Hepatic stellate cell (primary cell): ENCODE data around the gene RAB3GAP2.
"Not testable (repeated sequence)": the region's sequence is repeated elsewhere in the genome, so short reads cannot be mapped to it uniquely, and the experiment has no call there.

Source experiments
- DNase-seq: peaks from one replicate; pipeline ENCODE4 v3.0.0; 2011; ENCODE audit warnings: low spot score

The RAB3GAP2 gene

GRCh38 chr1:220198186-220199005 lies 73.9 kb downstream of the RAB3GAP2 start:
- no peak for DNase-seq

GRCh38 chr1:220195701-220196100 lies 76.6 kb downstream of the RAB3GAP2 start:
- no peak for DNase-seq

- no peak for DNase-seq
These were observed 82.4 kb downstream of the RAB3GAP2 start for GRCh38 chr1:220189750-220190347.

GRCh38 chr1:220188538-220188937 lies 83.7 kb downstream of the RAB3GAP2 start:
- no peak for DNase-seq

DNA sequence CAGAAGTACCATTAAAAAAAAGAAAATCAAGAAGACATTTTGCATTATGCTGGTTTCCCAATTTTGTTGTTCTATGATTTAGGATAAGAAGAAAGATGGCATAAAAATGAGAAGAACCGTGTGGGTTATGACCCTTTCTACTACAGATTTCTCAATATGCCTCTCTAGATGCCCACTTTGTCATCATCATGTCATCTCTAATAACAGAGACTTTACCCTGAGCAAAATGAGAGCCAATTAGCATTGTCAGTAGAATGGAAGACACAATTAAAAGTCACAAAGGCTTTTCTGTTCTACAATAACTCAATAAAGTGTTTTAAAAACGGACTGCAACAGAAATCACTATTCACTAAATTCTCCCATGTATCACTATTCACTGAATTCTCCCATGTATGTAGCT lies 85.5 kb downstream of the RAB3GAP2 start:
- no peak for DNase-seq

GRCh38 chr1:220184506-220184905 lies 87.7 kb downstream of the RAB3GAP2 start:
- DNase-seq, result no peak

DNA sequence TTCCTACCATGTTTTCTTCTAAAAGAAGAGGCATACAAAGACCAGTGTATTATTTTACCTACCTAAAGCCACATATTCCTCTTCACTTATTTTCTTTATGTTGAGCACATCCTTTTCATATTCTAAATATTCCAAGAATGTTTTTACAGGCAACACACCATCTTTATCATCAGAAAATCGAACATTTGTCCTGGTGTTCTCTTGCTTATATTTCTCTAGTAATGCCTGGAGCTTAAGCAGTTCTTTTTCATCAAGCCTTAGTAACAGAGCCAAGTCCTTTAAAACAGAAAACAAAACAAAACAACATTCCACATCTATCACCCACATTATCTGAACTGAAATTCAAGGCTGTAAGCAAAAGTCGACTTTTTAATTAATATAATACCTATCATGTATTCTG lies 89.6 kb downstream of the RAB3GAP2 start:
- DNase-seq, result no peak

DNA sequence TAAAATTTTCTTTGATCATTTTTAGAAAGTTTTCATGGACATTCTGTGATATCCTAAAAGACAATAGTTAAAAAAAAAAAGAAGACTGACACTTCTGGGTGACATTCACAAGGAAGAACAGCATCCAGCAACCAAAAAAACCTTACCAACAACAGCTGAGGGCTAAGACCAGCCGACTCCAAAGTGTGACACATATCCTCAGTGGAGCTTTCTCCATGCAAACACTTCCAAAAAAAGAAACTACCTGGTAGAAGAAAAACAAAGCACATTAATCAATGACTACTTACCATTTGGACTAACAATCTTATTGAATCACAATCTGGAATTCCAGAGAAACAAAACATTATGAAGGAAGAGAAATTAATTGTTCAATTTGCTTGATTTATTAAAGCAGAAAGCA lies 90.1 kb downstream of the RAB3GAP2 start:
- DNase-seq, result no peak

DNA sequence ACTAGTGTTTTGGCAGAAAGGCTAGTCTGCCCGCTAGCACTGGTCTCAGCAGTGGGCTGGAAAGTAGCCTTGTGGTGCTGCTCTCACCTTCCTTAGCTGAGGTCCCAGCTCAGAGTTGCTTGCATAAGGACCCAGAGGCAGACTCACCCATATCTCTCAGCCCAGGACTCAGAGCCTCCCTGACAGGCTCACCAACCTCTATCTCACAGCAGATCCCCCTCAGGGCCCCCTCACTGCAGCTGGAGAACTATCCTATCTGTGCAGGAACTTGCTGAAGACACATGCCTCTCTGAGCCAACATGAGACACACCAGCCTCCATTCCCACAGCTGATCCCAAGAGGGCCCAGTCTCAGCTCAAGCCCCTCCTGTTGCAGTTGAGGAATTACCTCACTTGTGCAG lies 95.7 kb downstream of the RAB3GAP2 start:
- no peak for DNase-seq

DNA sequence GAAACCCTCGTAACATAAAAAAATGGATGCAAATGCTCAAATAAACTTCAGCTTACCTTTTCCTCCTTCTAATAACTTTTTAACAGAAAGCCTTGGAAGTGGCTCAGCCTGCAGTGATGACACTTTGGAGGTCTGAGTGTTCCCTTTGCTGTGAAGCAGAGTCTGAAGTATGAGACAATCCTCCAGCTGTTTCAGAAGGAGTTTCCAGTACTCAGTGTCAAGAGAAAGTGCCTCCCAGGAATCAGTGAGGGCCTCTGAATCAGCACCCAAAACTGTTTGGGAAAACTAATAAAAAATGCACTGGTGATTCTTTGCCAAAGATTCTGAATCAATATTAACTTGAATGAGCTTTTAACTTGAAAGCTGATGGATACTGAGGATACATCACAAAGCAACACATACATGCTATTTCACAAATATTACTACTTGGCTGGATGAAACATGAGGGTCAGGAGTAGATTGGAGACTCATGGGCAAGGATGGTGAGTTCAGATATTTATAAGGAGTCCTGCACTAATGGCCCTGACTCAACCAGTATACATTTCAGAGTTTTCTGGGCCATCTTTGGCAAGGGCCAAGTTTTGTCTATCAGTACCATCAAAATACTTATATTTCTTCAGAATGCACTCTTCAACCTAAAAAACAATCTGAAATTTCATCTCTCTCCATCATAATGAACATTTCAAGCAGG lies 101.3 kb downstream of the RAB3GAP2 start:
- no peak for DNase-seq

DNA sequence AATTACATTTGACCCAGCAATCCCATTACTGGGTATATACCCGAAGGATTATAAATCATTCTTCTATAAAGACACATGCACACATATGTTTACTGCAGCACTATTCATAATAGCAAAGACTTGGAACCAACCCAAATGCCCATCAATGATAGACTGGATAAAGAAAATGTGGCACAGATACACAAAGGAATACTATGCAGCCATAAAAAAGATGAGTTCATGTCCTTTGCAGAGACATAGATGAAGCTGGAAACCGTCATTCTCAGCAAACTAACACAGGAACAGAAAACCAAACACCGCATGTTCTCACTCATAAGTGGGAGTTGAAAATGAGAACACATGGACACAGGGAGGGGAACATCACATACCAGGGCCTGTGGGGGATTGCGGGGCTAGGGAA lies 102.4 kb downstream of the RAB3GAP2 start:
- DNase-seq, result not testable (repeated sequence)

GRCh38 chr1:220166853-220167252 lies 105.4 kb downstream of the RAB3GAP2 start:
- DNase-seq, result no peak

GRCh38 chr1:220164517-220164916 lies 107.7 kb downstream of the RAB3GAP2 start:
- no peak for DNase-seq

DNA sequence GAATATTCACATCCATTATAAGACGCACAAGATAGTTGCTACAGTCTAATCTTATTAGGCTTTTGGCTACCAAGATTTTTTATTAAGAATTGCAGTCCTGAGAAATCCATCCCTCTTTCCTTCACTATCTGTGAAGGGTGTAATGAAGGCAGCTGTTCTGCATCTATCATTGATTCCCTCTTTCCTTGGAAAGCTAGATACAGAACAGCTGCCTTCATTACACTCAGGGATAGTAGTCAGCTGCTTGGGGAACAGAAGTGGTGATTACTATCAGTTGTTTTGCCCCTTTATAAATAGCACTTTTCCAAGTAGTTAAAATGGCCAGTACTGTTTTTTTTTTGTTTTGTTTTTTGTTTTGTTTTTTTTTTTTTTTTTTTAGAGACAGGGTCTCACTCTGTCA lies 108.1 kb downstream of the RAB3GAP2 start:
- no peak for DNase-seq

- no peak for DNase-seq
These were observed 112.2 kb downstream of the RAB3GAP2 start for GRCh38 chr1:220160027-220160426.

- no peak for DNase-seq
These were observed 113.2 kb downstream of the RAB3GAP2 start for GRCh38 chr1:220159041-220159440.

GRCh38 chr1:220158530-220158929 lies 113.7 kb downstream of the RAB3GAP2 start:
- DNase-seq, result not testable (repeated sequence)

DNA sequence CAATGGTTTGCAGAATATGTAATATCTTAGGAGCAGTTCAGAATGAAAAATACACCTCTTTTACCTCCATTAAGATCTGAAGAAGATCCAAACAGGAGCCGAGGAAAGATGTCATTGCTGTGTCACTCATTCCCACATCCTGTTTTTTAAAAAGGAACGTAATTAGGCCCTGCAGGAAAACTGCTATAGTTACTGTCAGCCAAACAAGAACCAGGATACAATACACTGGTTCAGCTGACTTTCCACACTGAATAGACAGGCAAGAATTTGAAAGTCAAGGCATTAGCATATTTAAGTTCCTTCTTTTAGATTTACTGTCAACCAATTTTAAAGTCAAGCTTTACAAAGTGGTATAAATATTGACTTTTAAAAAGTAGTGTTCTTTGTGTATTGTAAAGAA lies 114.5 kb downstream of the RAB3GAP2 start:
- DNase-seq, result no peak

DNA sequence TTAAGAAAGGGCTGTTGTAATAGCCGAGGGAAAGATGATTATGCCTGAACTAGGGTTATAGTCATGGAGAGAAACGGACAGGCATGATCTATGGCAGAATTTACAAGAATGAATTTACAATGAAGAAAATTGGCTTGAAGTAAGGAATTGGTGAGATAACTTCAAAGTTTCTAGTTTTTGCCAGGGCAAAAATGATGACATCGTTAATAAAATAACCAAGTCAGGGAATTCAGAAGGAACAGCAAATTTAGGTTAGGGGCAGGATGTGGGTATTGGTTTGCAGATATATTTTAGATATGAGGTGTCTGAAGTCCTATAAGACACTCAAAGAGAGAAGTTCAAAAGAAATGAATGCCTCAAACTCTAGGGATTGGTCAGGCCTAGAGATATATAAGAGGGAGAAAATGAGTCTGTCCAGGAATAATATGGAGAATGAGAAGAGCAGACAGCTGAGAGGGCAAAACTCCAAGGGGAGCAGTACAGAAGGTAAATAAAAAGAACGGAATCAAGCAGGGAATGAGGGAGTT lies 115.6 kb downstream of the RAB3GAP2 start:
- DNase-seq, result no peak

DNA sequence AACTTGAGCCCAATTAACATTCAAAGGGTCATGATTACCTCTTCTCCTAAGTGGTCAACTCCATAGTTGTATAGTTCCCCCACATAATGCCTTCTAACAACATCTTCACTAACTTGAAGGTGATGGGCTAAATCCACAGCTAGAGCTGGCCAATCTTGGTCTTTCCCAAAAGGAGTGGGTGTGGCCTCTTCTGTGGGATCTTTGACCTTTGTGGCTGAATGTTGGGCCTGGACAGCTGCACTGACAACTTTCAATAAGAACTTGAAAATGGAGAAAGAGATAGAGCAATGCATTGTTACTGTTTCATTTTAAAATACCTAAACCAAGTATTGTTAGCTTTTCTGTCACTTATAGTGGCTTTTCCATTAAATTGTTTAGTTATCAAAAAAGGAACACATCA lies 119.1 kb downstream of the RAB3GAP2 start:
- no peak for DNase-seq

DNA sequence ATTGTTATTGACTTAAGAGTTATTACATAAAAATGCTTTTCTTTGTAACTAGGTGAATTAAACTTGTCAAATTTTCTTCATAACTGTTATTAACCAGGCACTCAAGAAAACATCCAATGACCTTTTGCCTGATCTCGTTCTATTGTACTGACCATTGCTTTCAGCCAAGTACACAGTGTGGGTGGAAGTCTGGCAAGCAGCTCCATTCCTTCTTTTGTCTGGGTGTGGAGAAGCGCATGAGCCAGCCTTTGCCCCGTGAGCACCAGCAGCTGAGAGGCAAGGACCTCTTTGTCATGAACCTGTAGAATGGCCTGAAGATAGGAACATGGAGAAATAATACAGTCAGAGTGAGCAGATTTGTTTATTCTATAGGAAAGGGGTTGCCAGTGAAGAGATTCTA lies 120.8 kb downstream of the RAB3GAP2 start:
- DNase-seq, result no peak

DNA sequence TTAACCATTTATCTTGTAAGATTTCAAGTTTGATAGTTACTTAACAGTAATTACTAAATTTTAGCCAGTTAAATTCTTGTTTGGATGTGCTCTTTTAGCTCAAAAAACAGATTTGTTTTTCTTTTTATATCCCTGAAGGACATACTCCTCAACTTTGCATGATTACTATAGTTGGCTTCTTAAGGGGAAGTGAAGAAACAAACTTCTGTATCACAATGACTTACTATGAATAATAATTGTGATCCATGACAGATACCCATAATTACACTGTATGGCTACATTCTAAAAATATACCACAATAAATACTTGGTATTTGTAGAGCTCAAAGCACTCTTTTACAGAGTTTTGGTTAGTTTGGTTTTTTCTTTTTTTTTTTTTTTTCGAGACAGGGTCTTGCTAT lies 122.5 kb downstream of the RAB3GAP2 start:
- DNase-seq, result no peak

DNA sequence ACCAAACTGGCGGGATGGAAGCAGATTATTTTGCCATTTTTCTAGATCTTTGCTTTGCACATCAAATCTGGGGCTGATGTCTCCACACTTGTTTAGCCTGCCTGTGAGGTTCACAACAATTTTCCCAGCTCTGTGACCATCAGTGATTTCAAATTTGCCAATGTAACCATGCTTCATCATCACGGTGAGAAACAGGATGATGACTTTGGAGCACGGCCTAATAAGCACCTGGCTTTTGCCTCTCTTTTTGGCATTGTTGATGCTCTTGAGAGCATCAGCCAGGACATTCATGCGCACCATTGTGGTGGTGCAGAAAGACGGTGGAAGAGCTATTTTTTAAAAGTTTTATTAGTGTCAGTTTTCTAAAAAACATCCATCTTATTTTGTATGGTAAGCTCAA lies 128.2 kb downstream of the RAB3GAP2 start:
- DNase-seq, result no peak
